ENCODE data around the gene RNF130.

DNA sequence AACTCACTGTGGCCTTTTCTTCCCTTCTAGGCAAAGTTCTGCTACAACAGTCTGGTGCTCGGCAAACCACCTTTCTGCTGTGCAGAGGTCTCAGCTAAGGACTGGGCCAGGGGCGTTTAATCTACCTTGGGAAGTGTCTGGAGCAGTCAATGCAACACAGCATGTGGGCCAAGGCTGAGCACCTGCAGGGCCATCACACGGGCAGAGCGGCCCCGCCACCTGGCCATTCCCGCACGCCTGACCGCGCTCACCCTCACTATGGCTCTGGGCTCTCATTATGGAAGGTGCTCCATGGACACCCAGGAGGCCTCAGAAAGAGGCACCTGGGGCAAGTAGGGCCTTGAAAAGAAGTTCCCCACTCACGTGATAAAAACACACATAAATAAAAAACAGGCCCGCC is 98.2 kb downstream of the RNF130 start:
- TF ChIP-seq, protein P1, sequence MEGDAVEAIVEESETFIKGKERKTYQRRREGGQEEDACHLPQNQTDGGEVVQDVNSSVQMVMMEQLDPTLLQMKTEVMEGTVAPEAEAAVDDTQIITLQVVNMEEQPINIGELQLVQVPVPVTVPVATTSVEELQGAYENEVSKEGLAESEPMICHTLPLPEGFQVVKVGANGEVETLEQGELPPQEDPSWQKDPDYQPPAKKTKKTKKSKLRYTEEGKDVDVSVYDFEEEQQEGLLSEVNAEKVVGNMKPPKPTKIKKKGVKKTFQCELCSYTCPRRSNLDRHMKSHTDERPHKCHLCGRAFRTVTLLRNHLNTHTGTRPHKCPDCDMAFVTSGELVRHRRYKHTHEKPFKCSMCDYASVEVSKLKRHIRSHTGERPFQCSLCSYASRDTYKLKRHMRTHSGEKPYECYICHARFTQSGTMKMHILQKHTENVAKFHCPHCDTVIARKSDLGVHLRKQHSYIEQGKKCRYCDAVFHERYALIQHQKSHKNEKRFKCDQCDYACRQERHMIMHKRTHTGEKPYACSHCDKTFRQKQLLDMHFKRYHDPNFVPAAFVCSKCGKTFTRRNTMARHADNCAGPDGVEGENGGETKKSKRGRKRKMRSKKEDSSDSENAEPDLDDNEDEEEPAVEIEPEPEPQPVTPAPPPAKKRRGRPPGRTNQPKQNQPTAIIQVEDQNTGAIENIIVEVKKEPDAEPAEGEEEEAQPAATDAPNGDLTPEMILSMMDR (IDR thresholded peaks at IDR 0.05; ENCODE audit: poor library complexity, severe bottlenecking), result no peak
- TF ChIP-seq RAD21 (conservative IDR thresholded peaks at IDR 0.05), result no peak
- no peak for TF ChIP-seq MXI1 (conservative IDR thresholded peaks at IDR 0.05; ENCODE audit: poor library complexity, severe bottlenecking)

Data from neural cell (in vitro differentiated cells).